Spleen (tissue), 11 donors: ENCODE measurements around the gene IKBKE. TPM values are rescaled to one million over a fixed set of nuclear protein-coding genes. Genes with fewer than 3 reads are reported as not detected.

Experiments
- DNase-seq: peaks from one replicate; pipeline ENCODE4 v3.0.0-alpha.2; 2020
- H3K27ac ChIP-seq, 8 donors: fragments of 200-600 bp; sonication (generic) in 7 of 8; 1 replicate in 4 of 8; 2 replicates in 4 of 8; pipeline versions ENCODE4 v1.5.0 to v1.8.0; 2016 to 2021; ENCODE audit warnings: inconsistent platforms in 4 of 8, mild to moderate bottlenecking in 4 of 8, moderate library complexity in 1 of 8
- H3K27me3 ChIP-seq, 7 donors: fragments of 200-600 bp; sonication (generic) in 6 of 7; replicated peaks in 1 of 7; 1 replicate in 4 of 7; 2 replicates in 3 of 7; pipeline versions ENCODE4 v1.5.0 to v1.8.0; 2016 to 2021; ENCODE audit warnings: inconsistent platforms in 3 of 7, mild to moderate bottlenecking in 1 of 7
- H3K36me3 ChIP-seq, 6 donors: fragments of 200-600 bp; sonication (generic) in 5 of 6; 1 replicate in 4 of 6; 2 replicates in 2 of 6; pipeline versions ENCODE4 v1.5.0 to v1.8.0; 2016 to 2021; ENCODE audit warnings: inconsistent platforms in 2 of 6
- H3K4me1 ChIP-seq, 6 donors: fragments of 200-600 bp; sonication (generic) in 5 of 6; 1 replicate in 3 of 6; 2 replicates in 3 of 6; pipeline versions ENCODE4 v1.5.0 to v1.8.0; 2016 to 2021; ENCODE audit warnings: inconsistent platforms in 3 of 6
- H3K4me3 ChIP-seq, 8 donors: fragments of 200-600 bp; sonication (generic) in 7 of 8; 1 replicate in 4 of 8; 2 replicates in 4 of 8; pipeline versions ENCODE4 v1.5.0 to v1.8.0; 2016 to 2021; ENCODE audit warnings: inconsistent platforms in 4 of 8, mild to moderate bottlenecking in 4 of 8, moderate library complexity in 2 of 8
- H3K9me3 ChIP-seq, 8 donors: fragments of 200-600 bp; sonication (generic) in 7 of 8; 1 replicate in 4 of 8; 2 replicates in 4 of 8; pipeline versions ENCODE4 v1.5.0 to v1.8.0; 2016 to 2021; ENCODE audit warnings: inconsistent platforms in 4 of 8
- CTCF ChIP-seq, 11 experiments: fragments of 200-600 bp in 7 of 11; fragments of 450-650 bp in 4 of 11; sonication (generic) in 4 of 11; IDR thresholded peaks in 8 of 11; conservative IDR thresholded peaks in 3 of 11; 1 replicate in 7 of 11; 2 replicates in 4 of 11; pipeline versions ENCODE4 v1.4.0 to v1.8.0; 2016 to 2021; ENCODE audit warnings: antibody characterized with exemption in 11 of 11, inconsistent platforms in 4 of 11, mild to moderate bottlenecking in 1 of 11
- POLR2A ChIP-seq, 3 donors: fragments of 450-650 bp; IDR thresholded peaks; one replicate each; pipeline ENCODE4 v1.5.1; 2017; ENCODE audit warnings: antibody characterized with exemption in 3 of 3, mild to moderate bottlenecking in 1 of 3
- POLR2AphosphoS5 ChIP-seq, 3 donors: sonication (generic); formaldehyde crosslinking; IDR thresholded peaks; one replicate each; pipeline ENCODE4 v1.5.1; 2017; ENCODE audit warnings: antibody characterized with exemption in 3 of 3
- WGBS, 5 donors: extraction: QIAGEN DNeasy Blood & Tissue Kit in 3 of 5; methylation state at CpG; one replicate each; pipeline versions ENCODE4 v1.1.5 to v1.1.7; 2013 to 2018; 5-methylcytosine and 5-hydroxymethylcytosine counted together
- intact Hi-C: fragments of 100-400 bp; cut with DNase I; formaldehyde crosslinking; loops from one replicate; pipeline ENCODE4 v1.15.0; 2023; ENCODE audit warnings: low total_unique reads
- polyA plus RNA-seq, 3 donors: library from polyadenylated mRNA; stranded (reverse); fragments of 200-250 nt; gene quantifications; one replicate each; pipeline ENCODE4 v1.2.1, GENCODE V29; 2013
- total RNA-seq, 7 donors: library from RNA; depleted of rRNA in 3 of 7; stranded (reverse); fragments of >200 nt in 3 of 7; fragmentation: NEBNext Ultra II Directional in 4 of 7; extraction: Animal tissue kit (Norgen Biotek cat#: 25700) in 4 of 7; gene quantifications; one replicate each; pipeline versions ENCODE4 v1.1.0 to v1.2.1, GENCODE V29; 2016 to 2021
- donor health status: healthy with polysubstance abuse.
- donor health status: DM: no; HTN: no; CAD: no; lungs with moderate emphysema.
- donor health status: DM: no; HTN: no; CAD: no.
- donor health status: Bipolar disorder and iron deficiency.
- donor health status: healthy.
- donor health status: DM: no; HTN: no; CAD: no.
- donor health status: DM: yes; HTN: yes; CAD: no.

Gene IKBKE
- total and polyA plus RNA-seq, 10 donors, result 11.3 to 37.3 (median 29.7) TPM

DNA sequence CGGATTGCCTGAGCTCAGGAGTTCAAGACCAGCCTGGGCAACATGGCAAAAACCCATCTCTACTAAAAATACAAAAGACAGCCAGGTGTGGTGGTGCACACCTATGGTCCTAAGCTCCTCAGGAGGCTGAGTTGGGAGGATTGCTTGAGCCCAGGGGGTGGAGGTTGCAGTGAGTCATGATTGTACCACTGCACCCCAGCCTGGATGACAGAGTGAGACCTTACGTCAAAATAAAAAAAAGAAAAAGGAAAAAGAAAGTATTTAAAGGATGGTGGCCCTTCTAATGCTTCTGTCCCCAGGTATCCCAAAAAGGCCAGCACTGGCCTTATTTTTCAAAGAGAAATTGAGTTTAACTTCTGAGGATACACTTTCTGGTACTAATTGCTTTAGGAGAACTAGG lies 1.7 kb downstream of the IKBKE start:
- Histone ChIP-seq H3K4me1 (peaks cover 30 to 79% (median 64%) of the 10 kb centered on the region in 6 donors), H3K27ac (peak overlapping the region in 7 of 8 donors; percentile 54 to 92 (median 83)), H3K9me3 (no peaks in the 10 kb centered on the region), H3K4me3 (peak overlapping the region in 4 of 8 donors; percentile 60 to 94 (median 72)), H3K27me3 (no peaks in the 10 kb centered on the region), H3K36me3 (peaks cover 0 to 45% (median 29%) of the 10 kb centered on the region in 6 donors)
- peak; percentile 18 for DNase-seq
- intact Hi-C loops, result no loop called here
- TF ChIP-seq POLR2A (IDR thresholded peaks at IDR 0.05) (no peak), CTCF (IDR thresholded peaks at IDR 0.05 in 8 of 11, conservative IDR thresholded peaks at IDR 0.05 in 3 of 11) (no peak), POLR2AphosphoS5 (IDR thresholded peaks at IDR 0.05) (no peak)
- 62 to 75% (median 65%) methylated on average over 2 of the region's 2 CpGs for WGBS, 5 donors

DNA sequence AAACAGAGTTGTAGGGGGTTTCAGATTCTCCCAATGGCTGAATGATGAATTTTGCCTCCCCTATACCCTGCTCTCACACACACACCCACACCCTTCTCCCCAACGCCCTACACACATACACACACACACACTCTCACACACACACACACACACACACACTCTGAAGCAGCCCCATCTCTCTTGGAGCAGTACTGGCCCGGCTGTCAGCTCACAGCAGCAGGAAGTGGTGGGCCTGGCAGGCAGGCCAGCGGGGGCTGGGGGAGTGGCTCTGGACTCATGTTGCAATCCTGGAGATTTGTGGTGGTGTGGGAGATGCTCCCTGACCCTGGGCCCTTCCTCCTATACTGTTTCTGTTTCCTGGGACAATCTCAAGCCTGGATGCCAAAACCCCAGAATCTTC lies 2.2 kb downstream of the IKBKE start:
- Histone ChIP-seq H3K4me3 (peak overlapping the region in 1 of 8 donors; percentile 94), H3K4me1 (peaks cover 30 to 75% (median 60%) of the 10 kb centered on the region in 6 donors)

GRCh38 chr1:206472886-206473285 lies 2.6 kb downstream of the IKBKE start:
- peak overlapping the region in 7 of 8 donors; percentile 3 to 92 (median 83) for H3K27ac ChIP-seq
- peak overlapping the region in 1 of 8 donors; percentile 94 for H3K4me3 ChIP-seq
- DNase-seq, result peak; percentile 73
- WGBS, 5 donors, result 29 to 45% (median 35%) methylated on average over 4 to 5 of the region's 5 CpGs
- H3K4me1 ChIP-seq, result peaks cover 30 to 71% (median 56%) of the 10 kb centered on the region in 6 donors
- intact Hi-C loops, result no loop called here
- H3K9me3 ChIP-seq, result no peaks in the 10 kb centered on the region
- peaks cover 0 to 53% (median 37%) of the 10 kb centered on the region in 6 donors for H3K36me3 ChIP-seq
- TF ChIP-seq POLR2A (IDR thresholded peaks at IDR 0.05) (no peak), CTCF (IDR thresholded peaks at IDR 0.05 in 8 of 11, conservative IDR thresholded peaks at IDR 0.05 in 3 of 11) (no peak), POLR2AphosphoS5 (IDR thresholded peaks at IDR 0.05) (no peak)
- no peaks in the 10 kb centered on the region for H3K27me3 ChIP-seq

More for the DNA sequence above, 2.2 kb downstream of the IKBKE start:
- 4 to 22% (median 10%) methylated on average over 2 to 3 of the region's 3 CpGs for WGBS, 5 donors
- TF ChIP-seq POLR2AphosphoS5 (IDR thresholded peaks at IDR 0.05) (peak in 2 of 3 donors; percentile 61 to 62), POLR2A (IDR thresholded peaks at IDR 0.05) (no peak), CTCF (IDR thresholded peaks at IDR 0.05 in 8 of 11, conservative IDR thresholded peaks at IDR 0.05 in 3 of 11) (no peak)
- peaks cover 0 to 49% (median 33%) of the 10 kb centered on the region in 6 donors for H3K36me3 ChIP-seq
- intact Hi-C loops, result no loop called here
- DNase-seq, result peak; percentile 85
- no peaks in the 10 kb centered on the region for H3K9me3 ChIP-seq
- H3K27ac ChIP-seq, result peak overlapping the region in 7 of 8 donors; percentile 54 to 92 (median 83)
- H3K27me3 ChIP-seq, result no peaks in the 10 kb centered on the region

- WGBS, 5 donors, result 94 to 96% (median 94%) methylated on average over 11 to 17 of the region's 17 CpGs
- peak; percentile 66 for DNase-seq
- intact Hi-C loops, result no loop called here
- Histone ChIP-seq H3K4me1 (peaks cover 19 to 56% (median 28%) of the 10 kb centered on the region in 6 donors), H3K4me3 (no peak overlapping the region), H3K9me3 (no peaks in the 10 kb centered on the region), H3K27me3 (no peaks in the 10 kb centered on the region), H3K36me3 (peaks cover 0 to 85% (median 55%) of the 10 kb centered on the region in 6 donors), H3K27ac (no peak overlapping the region)
- TF ChIP-seq CTCF (IDR thresholded peaks at IDR 0.05 in 8 of 11, conservative IDR thresholded peaks at IDR 0.05 in 3 of 11) (no peak), POLR2A (IDR thresholded peaks at IDR 0.05) (no peak), POLR2AphosphoS5 (IDR thresholded peaks at IDR 0.05) (no peak)
These were observed 5.8 kb downstream of the IKBKE start for GRCh38 chr1:206476058-206476457.
